Psoas muscle (tissue), 8 donors: Measurements from ENCODE around the gene PRKN. TPM values are rescaled to one million over a fixed set of nuclear protein-coding genes. Genes with fewer than 3 reads are reported as not detected.

Experiments used
- ATAC-seq, 4 donors: fragments of 200-7000 bp; cut with Tn5 transposase; one replicate each; pipeline ENCODE4 v1.9.1; 2020; ENCODE audit warnings: moderate library complexity in 3 of 4, mild to moderate bottlenecking in 2 of 4
- DNase-seq, 2 donors: peaks; one replicate each; pipeline ENCODE4 v3.0.0-alpha.2; 2020
- H3K27ac ChIP-seq: fragments of 200-600 bp; one replicate; pipeline ENCODE4 v1.8.0; 2022
- H3K27me3 ChIP-seq, 3 donors: fragments of 200-600 bp in 1 of 3; one replicate each; pipeline versions ENCODE4 v1.6.1 to v1.8.0; 2013 to 2022; ENCODE audit warnings: low read length in 2 of 3, mild to moderate bottlenecking in 2 of 3, moderate library complexity in 1 of 3; ENCODE audit not compliant: insufficient read depth in 3 of 3
- H3K36me3 ChIP-seq, 2 donors: fragments of 200-600 bp in 1 of 2; one replicate each; pipeline versions ENCODE4 v1.6.1 to v1.8.0; 2013 to 2022; ENCODE audit warnings: low read depth in 1 of 2, mild to moderate bottlenecking in 1 of 2, moderate library complexity in 1 of 2; ENCODE audit not compliant: insufficient read depth in 1 of 2
- H3K4me1 ChIP-seq: fragments of 200-600 bp; one replicate; pipeline ENCODE4 v1.8.0; 2022
- H3K4me3 ChIP-seq: fragments of 200-600 bp; one replicate; pipeline ENCODE4 v1.8.0; 2022; ENCODE audit warnings: mild to moderate bottlenecking
- H3K9me3 ChIP-seq: fragments of 200-600 bp; one replicate; pipeline ENCODE4 v1.8.0; 2022
- CTCF ChIP-seq: fragments of 200-600 bp; IDR thresholded peaks from one replicate; pipeline ENCODE4 v1.8.0; 2022; ENCODE audit warnings: antibody characterized with exemption
- WGBS, 3 donors: extraction: QIAGEN DNeasy Blood & Tissue Kit; methylation state at CpG; one replicate each; pipeline versions ENCODE4 v1.1.6 to v1.1.7; 2013; 5-methylcytosine and 5-hydroxymethylcytosine counted together
- intact Hi-C, 2 donors: fragments of 100-400 bp; cut with DNase I; formaldehyde crosslinking; loops; one replicate each; pipeline versions ENCODE4 v1.11.0 to v1.14.2; 2022
- polyA plus RNA-seq, 3 donors: library from polyadenylated mRNA; stranded (reverse); fragments of 200-250 nt; gene quantifications; one replicate each; pipeline ENCODE4 v1.2.3, GENCODE V29; 2013
- total RNA-seq, 4 donors: library from RNA; stranded (reverse); fragmentation: NEBNext Ultra II Directional in 2 of 4; extraction: Animal tissue kit (Norgen Biotek cat#: 25700) in 2 of 4; gene quantifications; one replicate each; pipeline versions ENCODE4 v1.2.1 to v1.2.4, GENCODE V29; 2021 to 2023
- donor health status: healthy with polysubstance abuse.
- donor health status: DM: no; HTN: no; CAD: no; lungs with moderate emphysema.
- donor health status: Bipolar disorder and iron deficiency.
- donor health status: healthy.
- donor health status: DM: yes; HTN: yes; CAD: no.
- donor health status: DM: no; HTN: no; CAD: no.
- donor health status: DM: no; HTN: no; CAD: no.
- donor health status: DM: yes; HTN: yes; CAD: no.

PRKN gene
- total and polyA plus RNA-seq, 7 donors: 1.5 to 19.5 (median 11.7) TPM

- peak overlapping the region; percentile 79 for H3K27ac ChIP-seq
- H3K36me3 ChIP-seq: no peaks in the 10 kb centered on the region
- H3K4me1 ChIP-seq: peaks cover 20% of the 10 kb centered on the region
- intact Hi-C loops: no loop called here
- no peaks in the 10 kb centered on the region for H3K9me3 ChIP-seq
- TF ChIP-seq CTCF: no peak
- H3K27me3 ChIP-seq: no peaks in the 10 kb centered on the region
- DNase-seq (no peak), ATAC-seq (no peak)
- WGBS, 3 donors: 85 to 93% (median 87%) methylated on average over 3 of the region's 3 CpGs
- H3K4me3 ChIP-seq: no peak overlapping the region
These were observed 1289.7 kb downstream of the PRKN start for GRCh38 chr6:161437851-161438250.

DNA sequence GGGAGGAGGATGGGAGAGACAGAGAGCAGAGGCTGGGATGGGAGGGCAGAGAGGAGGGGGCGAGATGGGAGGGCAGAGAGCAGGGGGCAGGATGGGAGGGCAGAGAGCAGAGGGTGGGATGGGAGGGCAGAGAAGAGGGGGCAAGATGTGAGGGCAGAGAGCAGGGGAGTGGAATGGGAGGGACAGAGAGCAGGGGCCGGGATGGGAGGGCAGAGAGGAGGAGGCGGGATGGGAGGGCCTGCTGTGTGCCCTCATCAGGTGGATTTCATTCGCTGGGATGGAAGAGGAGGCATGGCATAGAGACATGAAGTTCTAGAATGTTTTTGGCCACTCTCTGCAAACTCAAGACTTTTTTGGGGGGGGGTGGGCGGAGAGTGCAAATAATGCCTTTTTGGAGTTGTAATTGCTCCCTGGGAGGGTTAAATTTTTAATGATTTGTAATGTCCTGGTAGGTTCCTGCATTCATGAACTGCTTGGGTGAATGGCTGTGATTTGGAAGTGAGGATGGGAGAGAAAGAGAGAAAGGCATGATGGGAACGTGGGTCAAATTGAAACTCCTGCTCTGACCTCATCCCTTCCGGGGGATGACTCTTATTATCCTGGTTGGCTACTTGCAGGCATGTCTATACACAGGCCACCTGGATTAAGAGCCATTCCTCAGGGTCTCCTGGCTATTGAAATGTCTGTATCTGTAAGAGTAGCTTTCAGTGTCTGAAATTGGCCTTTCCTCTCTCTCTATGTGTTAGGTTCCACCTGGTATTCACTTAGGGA lies 1291.3 kb downstream of the PRKN start:
- peak in 2 of 4 donors; percentile 46 to 53 for ATAC-seq
- H3K27me3 ChIP-seq: no peaks in the 10 kb centered on the region
- H3K9me3 ChIP-seq: no peaks in the 10 kb centered on the region
- peak overlapping the region; percentile 79 for H3K27ac ChIP-seq
- no peak for TF ChIP-seq CTCF
- peaks cover 20% of the 10 kb centered on the region for H3K4me1 ChIP-seq
- WGBS, 3 donors: 62 to 78% (median 68%) methylated on average over 7 of the region's 7 CpGs
- no peak for DNase-seq
- intact Hi-C loops: no loop called here
- no peak overlapping the region for H3K4me3 ChIP-seq
- H3K36me3 ChIP-seq: no peaks in the 10 kb centered on the region

GRCh38 chr6:161435748-161436070 lies 1291.9 kb downstream of the PRKN start:
- Histone ChIP-seq H3K27ac (peak overlapping the region; percentile 68), H3K27me3 (no peaks in the 10 kb centered on the region), H3K36me3 (no peaks in the 10 kb centered on the region), H3K4me1 (peaks cover 20% of the 10 kb centered on the region), H3K4me3 (peak overlapping the region; percentile 47), H3K9me3 (no peaks in the 10 kb centered on the region)
- ATAC-seq: no peak
- no peak for DNase-seq
- 25 to 35% (median 31%) methylated on average over 1 of the region's 1 CpG for WGBS, 3 donors
- TF ChIP-seq CTCF: no peak
- intact Hi-C loops: no loop called here

GRCh38 chr6:161434921-161435747 lies 1292.4 kb downstream of the PRKN start:
- DNase-seq (no peak), ATAC-seq (peak; percentile 75 to 85 (median 83))
- WGBS, 3 donors: 15 to 21% (median 20%) methylated on average over 9 of the region's 9 CpGs
- H3K4me3 ChIP-seq: peak overlapping the region; percentile 47
- H3K9me3 ChIP-seq: no peaks in the 10 kb centered on the region
- no peaks in the 10 kb centered on the region for H3K36me3 ChIP-seq
- peaks cover 20% of the 10 kb centered on the region for H3K4me1 ChIP-seq
- peak overlapping the region; percentile 68 for H3K27ac ChIP-seq
- H3K27me3 ChIP-seq: no peaks in the 10 kb centered on the region
- intact Hi-C loops: no loop called here
- TF ChIP-seq CTCF: no peak
